ENCODE data around the gene ABCC6. TPM values are rescaled to one million over a fixed set of nuclear protein-coding genes. Genes with fewer than 3 reads are reported as not detected.
A peak's percentile ranks its signal among the peaks of the same experiment; 100 is the strongest.

Gene ABCC6
- total and polyA plus RNA-seq, 2 of the 13 experiments (the other 11 are each of a cell fraction or from before 2014, with no cell fraction given) = 82.4 to 105 TPM

DNA sequence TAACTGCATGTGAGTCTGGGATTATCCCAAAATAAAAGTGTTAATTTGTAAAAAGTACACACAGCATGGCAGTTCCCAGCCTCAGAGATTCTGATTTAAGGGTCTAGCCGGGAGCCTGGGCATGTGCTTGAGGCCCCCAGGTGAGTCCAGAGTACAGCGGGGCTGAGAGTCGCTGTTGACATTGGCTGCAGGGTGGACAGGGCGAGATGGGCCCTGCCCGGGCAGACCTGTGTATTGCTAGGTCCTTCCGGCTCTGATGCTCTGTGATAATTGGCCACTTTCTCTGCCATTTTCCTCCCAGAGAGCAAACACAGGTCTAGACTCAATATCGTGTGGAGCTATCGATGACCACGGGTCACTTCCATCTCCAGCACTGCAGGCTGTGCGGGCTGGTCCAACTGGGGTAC lies 73.6 kb downstream of the ABCC6 start (continued):
- TF ChIP-seq, protein P1, sequence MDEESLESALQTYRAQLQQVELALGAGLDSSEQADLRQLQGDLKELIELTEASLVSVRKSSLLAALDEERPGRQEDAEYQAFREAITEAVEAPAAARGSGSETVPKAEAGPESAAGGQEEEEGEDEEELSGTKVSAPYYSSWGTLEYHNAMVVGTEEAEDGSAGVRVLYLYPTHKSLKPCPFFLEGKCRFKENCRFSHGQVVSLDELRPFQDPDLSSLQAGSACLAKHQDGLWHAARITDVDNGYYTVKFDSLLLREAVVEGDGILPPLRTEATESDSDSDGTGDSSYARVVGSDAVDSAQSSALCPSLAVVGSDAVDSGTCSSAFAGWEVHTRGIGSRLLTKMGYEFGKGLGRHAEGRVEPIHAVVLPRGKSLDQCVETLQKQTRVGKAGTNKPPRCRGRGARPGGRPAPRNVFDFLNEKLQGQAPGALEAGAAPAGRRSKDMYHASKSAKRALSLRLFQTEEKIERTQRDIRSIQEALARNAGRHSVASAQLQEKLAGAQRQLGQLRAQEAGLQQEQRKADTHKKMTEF (CRISPR knock-in tag; IDR thresholded peaks at IDR 0.05) = peak; percentile 70
- TF ChIP-seq, protein P2, sequence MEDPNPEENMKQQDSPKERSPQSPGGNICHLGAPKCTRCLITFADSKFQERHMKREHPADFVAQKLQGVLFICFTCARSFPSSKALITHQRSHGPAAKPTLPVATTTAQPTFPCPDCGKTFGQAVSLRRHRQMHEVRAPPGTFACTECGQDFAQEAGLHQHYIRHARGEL (CRISPR knock-in tag; IDR thresholded peaks at IDR 0.05) = no peak
- no peak for TF ChIP-seq MAFG (CRISPR knock-in tag; IDR thresholded peaks at IDR 0.05)
- peak; percentile 80; the same call in 1 of the 2 replicates for TF ChIP-seq ZMYM3 (CRISPR knock-in tag; IDR thresholded peaks at IDR 0.05)
- TF ChIP-seq CREM (IDR thresholded peaks at IDR 0.05) = no peak; the same call in 1 of the 2 replicates
- no peak for TF ChIP-seq CREM (CRISPR knock-in tag; IDR thresholded peaks at IDR 0.05)
- TF ChIP-seq ZNF550 (CRISPR knock-in tag; IDR thresholded peaks at IDR 0.05; ENCODE audit: borderline replicate concordance) = no peak
- no peak for TF ChIP-seq FOXC1 (CRISPR knock-in tag; IDR thresholded peaks at IDR 0.05; ENCODE audit: borderline replicate concordance)
- TF ChIP-seq, protein P3, sequence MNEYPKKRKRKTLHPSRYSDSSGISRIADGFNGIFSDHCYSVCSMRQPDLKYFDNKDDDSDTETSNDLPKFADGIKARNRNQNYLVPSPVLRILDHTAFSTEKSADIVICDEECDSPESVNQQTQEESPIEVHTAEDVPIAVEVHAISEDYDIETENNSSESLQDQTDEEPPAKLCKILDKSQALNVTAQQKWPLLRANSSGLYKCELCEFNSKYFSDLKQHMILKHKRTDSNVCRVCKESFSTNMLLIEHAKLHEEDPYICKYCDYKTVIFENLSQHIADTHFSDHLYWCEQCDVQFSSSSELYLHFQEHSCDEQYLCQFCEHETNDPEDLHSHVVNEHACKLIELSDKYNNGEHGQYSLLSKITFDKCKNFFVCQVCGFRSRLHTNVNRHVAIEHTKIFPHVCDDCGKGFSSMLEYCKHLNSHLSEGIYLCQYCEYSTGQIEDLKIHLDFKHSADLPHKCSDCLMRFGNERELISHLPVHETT (CRISPR knock-in tag; conservative IDR thresholded peaks at IDR 0.05) = no peak
- no peak for TF ChIP-seq ADNP (CRISPR knock-in tag; IDR thresholded peaks at IDR 0.05)
- peak; percentile 64 for TF ChIP-seq SPEN (CRISPR knock-in tag; IDR thresholded peaks at IDR 0.05; ENCODE audit: low read depth)
- TF ChIP-seq ZBTB8A (CRISPR knock-in tag; IDR thresholded peaks at IDR 0.05; ENCODE audit: borderline replicate concordance, low read depth) = no peak
- TF ChIP-seq ZNF674 (CRISPR knock-in tag; IDR thresholded peaks at IDR 0.05; ENCODE audit: low read depth) = no peak
- TF ChIP-seq MXD4 (CRISPR knock-in tag; IDR thresholded peaks at IDR 0.05) = no peak
- TF ChIP-seq, protein P4, sequence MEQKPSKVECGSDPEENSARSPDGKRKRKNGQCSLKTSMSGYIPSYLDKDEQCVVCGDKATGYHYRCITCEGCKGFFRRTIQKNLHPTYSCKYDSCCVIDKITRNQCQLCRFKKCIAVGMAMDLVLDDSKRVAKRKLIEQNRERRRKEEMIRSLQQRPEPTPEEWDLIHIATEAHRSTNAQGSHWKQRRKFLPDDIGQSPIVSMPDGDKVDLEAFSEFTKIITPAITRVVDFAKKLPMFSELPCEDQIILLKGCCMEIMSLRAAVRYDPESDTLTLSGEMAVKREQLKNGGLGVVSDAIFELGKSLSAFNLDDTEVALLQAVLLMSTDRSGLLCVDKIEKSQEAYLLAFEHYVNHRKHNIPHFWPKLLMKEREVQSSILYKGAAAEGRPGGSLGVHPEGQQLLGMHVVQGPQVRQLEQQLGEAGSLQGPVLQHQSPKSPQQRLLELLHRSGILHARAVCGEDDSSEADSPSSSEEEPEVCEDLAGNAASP (CRISPR knock-in tag; IDR thresholded peaks at IDR 0.05; ENCODE audit: borderline replicate concordance) = peak; percentile 60
- no peak for TF ChIP-seq SSRP1 (CRISPR knock-in tag; IDR thresholded peaks at IDR 0.05)
- TF ChIP-seq, protein P5, sequence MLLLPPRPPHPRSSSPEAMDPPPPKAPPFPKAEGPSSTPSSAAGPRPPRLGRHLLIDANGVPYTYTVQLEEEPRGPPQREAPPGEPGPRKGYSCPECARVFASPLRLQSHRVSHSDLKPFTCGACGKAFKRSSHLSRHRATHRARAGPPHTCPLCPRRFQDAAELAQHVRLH (CRISPR knock-in tag; IDR thresholded peaks at IDR 0.05; ENCODE audit: borderline replicate concordance, low read depth) = 0 out of 2 replicates have a peak, but pooled peaks have one; percentile 12
- TF ChIP-seq ZBTB1 (CRISPR knock-in tag; IDR thresholded peaks at IDR 0.05; ENCODE audit: borderline replicate concordance) = no peak
- TF ChIP-seq, protein P6, sequence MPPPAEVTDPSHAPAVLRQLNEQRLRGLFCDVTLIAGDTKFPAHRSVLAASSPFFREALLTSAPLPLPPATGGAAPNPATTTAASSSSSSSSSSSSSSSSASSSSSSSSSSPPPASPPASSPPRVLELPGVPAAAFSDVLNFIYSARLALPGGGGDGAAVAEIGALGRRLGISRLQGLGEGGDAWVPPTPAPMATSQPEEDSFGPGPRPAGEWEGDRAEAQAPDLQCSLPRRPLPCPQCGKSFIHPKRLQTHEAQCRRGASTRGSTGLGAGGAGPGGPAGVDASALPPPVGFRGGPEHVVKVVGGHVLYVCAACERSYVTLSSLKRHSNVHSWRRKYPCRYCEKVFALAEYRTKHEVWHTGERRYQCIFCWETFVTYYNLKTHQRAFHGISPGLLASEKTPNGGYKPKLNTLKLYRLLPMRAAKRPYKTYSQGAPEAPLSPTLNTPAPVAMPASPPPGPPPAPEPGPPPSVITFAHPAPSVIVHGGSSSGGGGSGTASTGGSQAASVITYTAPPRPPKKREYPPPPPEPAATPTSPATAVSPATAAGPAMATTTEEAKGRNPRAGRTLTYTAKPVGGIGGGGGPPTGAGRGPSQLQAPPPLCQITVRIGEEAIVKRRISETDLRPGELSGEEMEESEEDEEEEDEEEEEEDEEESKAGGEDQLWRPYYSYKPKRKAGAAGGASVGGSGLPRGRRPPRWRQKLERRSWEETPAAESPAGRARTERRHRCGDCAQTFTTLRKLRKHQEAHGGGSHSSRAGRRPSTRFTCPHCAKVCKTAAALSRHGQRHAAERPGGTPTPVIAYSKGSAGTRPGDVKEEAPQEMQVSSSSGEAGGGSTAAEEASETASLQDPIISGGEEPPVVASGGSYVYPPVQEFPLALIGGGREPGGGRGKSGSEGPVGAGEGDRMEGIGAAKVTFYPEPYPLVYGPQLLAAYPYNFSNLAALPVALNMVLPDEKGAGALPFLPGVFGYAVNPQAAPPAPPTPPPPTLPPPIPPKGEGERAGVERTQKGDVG (CRISPR knock-in tag; IDR thresholded peaks at IDR 0.05; ENCODE audit: borderline replicate concordance) = 0 out of 2 replicates have a peak, but pooled peaks have one; percentile 53
- TF ChIP-seq ARNT (IDR thresholded peaks at IDR 0.05) = no peak
- TF ChIP-seq ZNF333 (CRISPR knock-in tag; IDR thresholded peaks at IDR 0.05; ENCODE audit: borderline replicate concordance) = no peak

Measured in HepG2 (cell line).